GM23338 (cell line): ENCODE data around the gene NPEPL1. TPM values are rescaled to one million over a fixed set of nuclear protein-coding genes. Genes with fewer than 3 reads are reported as not detected.

ENCODE experiments used
- ATAC-seq: fragments of 200-7000 bp; cut with Tn5 transposase; 3 replicates; pipeline ENCODE4 v1.9.1; 2020
- DNase-seq: peaks from one replicate; pipeline ENCODE4 v3.0.0-alpha.2; 2015; ENCODE audit warnings: low spot score
- H2AFZ ChIP-seq: fragments of 200-600 bp; sonication (generic); 2 replicates; pipeline ENCODE4 v1.8.0; 2016; ENCODE audit warnings: antibody characterized with exemption, mild to moderate bottlenecking, moderate library complexity
- H3F3A ChIP-seq: fragments of 200-600 bp; sonication (generic); replicated peaks from 2 replicates; pipeline ENCODE4 v1.8.0; 2017; ENCODE audit warnings: antibody characterized with exemption, mixed run types, low read depth
- H3K27ac ChIP-seq: fragments of 200-600 bp; sonication (generic); 2 replicates; pipeline ENCODE4 v1.6.1; 2016; ENCODE audit warnings: low read depth
- H3K27me3 ChIP-seq: fragments of 200-600 bp; sonication (generic); 2 replicates; pipeline ENCODE4 v1.8.0; 2016; ENCODE audit warnings: mild to moderate bottlenecking, mixed run types, moderate library complexity; ENCODE audit not compliant: insufficient read depth
- H3K36me3 ChIP-seq: fragments of 200-600 bp; sonication (generic); 2 replicates; pipeline ENCODE4 v1.8.0; 2016; ENCODE audit warnings: mild to moderate bottlenecking; ENCODE audit not compliant: insufficient read depth
- H3K4me1 ChIP-seq: fragments of 200-600 bp; sonication (generic); 2 replicates; pipeline ENCODE4 v1.8.0; 2016; ENCODE audit warnings: mild to moderate bottlenecking, moderate library complexity; ENCODE audit not compliant: insufficient read depth
- H3K4me2 ChIP-seq: fragments of 200-600 bp; sonication (generic); 2 replicates; pipeline ENCODE4 v1.7.1; 2017; ENCODE audit warnings: mixed run types
- H3K4me3 ChIP-seq: fragments of 200-600 bp; sonication (generic); 2 replicates; pipeline ENCODE4 v1.6.1; 2016; ENCODE audit warnings: mixed run types
- H3K79me2 ChIP-seq: fragments of 200-600 bp; sonication (generic); replicated peaks from 2 replicates; pipeline ENCODE4 v1.8.0; 2017; ENCODE audit warnings: mild to moderate bottlenecking; ENCODE audit not compliant: insufficient read depth
- H3K9me2 ChIP-seq: fragments of 200-600 bp; sonication (generic); 2 replicates; pipeline ENCODE4 v1.8.0; 2017; ENCODE audit not compliant: insufficient read depth
- H4K20me1 ChIP-seq: fragments of 200-600 bp; sonication (generic); replicated peaks from 2 replicates; pipeline ENCODE4 v1.8.0; 2017; ENCODE audit warnings: mild to moderate bottlenecking; ENCODE audit not compliant: insufficient read depth
- H3K27ac Mint-ChIP-seq: 2 replicates; pipeline ENCODE4 v1.8.0; 2020; ENCODE audit warnings: inconsistent platforms, mild to moderate bottlenecking, moderate library complexity, mixed read lengths
- H3K27me3 Mint-ChIP-seq: 3 replicates; pipeline ENCODE4 v1.8.0; 2022; ENCODE audit warnings: low read depth, mild to moderate bottlenecking, moderate library complexity, mixed read lengths, inconsistent platforms; ENCODE audit not compliant: insufficient read depth, poor library complexity
- H3K36me3 Mint-ChIP-seq: 3 replicates; pipeline ENCODE4 v1.8.0; 2021; ENCODE audit warnings: low read depth, mild to moderate bottlenecking, inconsistent platforms, moderate library complexity, mixed read lengths
- H3K4me1 Mint-ChIP-seq: 3 replicates; pipeline ENCODE4 v1.8.0; 2020; ENCODE audit warnings: mild to moderate bottlenecking, inconsistent platforms, mixed read lengths
- H3K4me3 Mint-ChIP-seq: 3 replicates; pipeline ENCODE4 v1.8.0; 2021; ENCODE audit warnings: moderate library complexity, mild to moderate bottlenecking, inconsistent platforms, mixed read lengths
- H3K9me3 Mint-ChIP-seq: 3 replicates; pipeline ENCODE4 v1.8.0; 2020; ENCODE audit warnings: moderate library complexity, mild to moderate bottlenecking, inconsistent platforms, mixed read lengths
- ETS1 ChIP-seq: IDR thresholded peaks from 2 replicates; pipeline ENCODE4 v1.6.1; 2016; ENCODE audit warnings: antibody characterized with exemption
- JUNB ChIP-seq: IDR thresholded peaks from one replicate; pipeline ENCODE4 v1.6.1; 2016; ENCODE audit warnings: antibody characterized with exemption; ENCODE audit not compliant: unreplicated experiment
- NANOG ChIP-seq: IDR thresholded peaks from 2 replicates; pipeline ENCODE4 v1.6.1; 2016; ENCODE audit warnings: antibody characterized with exemption, borderline replicate concordance
- POLR2AphosphoS5 ChIP-seq: IDR thresholded peaks from 2 replicates; pipeline ENCODE4 v1.6.1; 2016; ENCODE audit warnings: antibody characterized with exemption, low read depth
- STAT1 ChIP-seq: IDR thresholded peaks from one replicate; pipeline ENCODE4 v1.6.1; 2016; ENCODE audit warnings: antibody characterized with exemption; ENCODE audit not compliant: unreplicated experiment
- ZNF114 ChIP-seq: fragments of 250-450 bp; sonication (Bioruptor Pico); IDR thresholded peaks from 2 replicates; pipeline ENCODE4 v1.5.0; 2020; ENCODE audit warnings: mild to moderate bottlenecking, moderate library complexity
- ZNF331 ChIP-seq: fragments of 250-450 bp; sonication (Bioruptor Pico); IDR thresholded peaks from 2 replicates; pipeline ENCODE4 v1.5.0; 2020; ENCODE audit warnings: low read depth, mild to moderate bottlenecking, moderate library complexity
- ZNF462 ChIP-seq: fragments of 250-450 bp; sonication (Bioruptor Pico); IDR thresholded peaks from 2 replicates; pipeline ENCODE4 v1.5.0; 2020; ENCODE audit warnings: mild to moderate bottlenecking, moderate library complexity
- polyA plus RNA-seq: library from polyadenylated mRNA; unstranded; fragments of >200 nt; fragmentation: Nextera tagmentation; extraction: Ambion mirVana; gene quantifications from 2 replicates; pipeline ENCODE4 v1.2.1, GENCODE V29; 2016
- total RNA-seq: library from RNA; depleted of rRNA; stranded (reverse); fragments of >200 nt; shearing (Covaris generic); gene quantifications from 2 replicates; pipeline ENCODE4 v1.2.3, GENCODE V29; 2014
- TF ChIP-seq, protein P1 (sequence below), 2 experiments: fragments of 200-600 bp in 1 of 2; sonication (generic) in 1 of 2; conservative IDR thresholded peaks; 2 replicates each; pipeline versions ENCODE4 v1.5.1 to v1.6.1; 2016 to 2017; ENCODE audit warnings: antibody characterized with exemption in 2 of 2, low read depth in 2 of 2, mild to moderate bottlenecking in 2 of 2, moderate library complexity in 1 of 2
- TF ChIP-seq, protein P2 (sequence below): IDR thresholded peaks from one replicate; pipeline ENCODE4 v1.6.1; 2018; ENCODE audit warnings: antibody characterized with exemption; ENCODE audit not compliant: unreplicated experiment

The NPEPL1 gene
- total and polyA plus RNA-seq, 2 experiments from 2014 or later: 23.5 to 30.0 TPM

GRCh38 chr20:58745391-58745790, 52.8 kb downstream of the NPEPL1 start:
- no peaks in the 10 kb centered on the region for H3K36me3 ChIP-seq
- peaks cover 18% of the 10 kb centered on the region for H3K27me3 Mint-ChIP-seq
- no peak overlapping the region for H3K27ac Mint-ChIP-seq
- peaks cover 1% of the 10 kb centered on the region; the same call in 1 of the 3 replicates for H3K9me3 Mint-ChIP-seq
- H3K4me3 ChIP-seq: no peak overlapping the region
- H3K9me2 ChIP-seq: 0 out of 2 replicates have a peak, but pooled peaks cover 17% of the 10 kb centered on the region
- no peak for TF ChIP-seq ZNF114 (CRISPR knock-in tag)
- TF ChIP-seq POLR2AphosphoS5: no peak
- no peak for TF ChIP-seq JUNB
- TF ChIP-seq NANOG: no peak
- no peak for TF ChIP-seq ETS1
- TF ChIP-seq STAT1: no peak
- no peak for TF ChIP-seq ZNF331
- H3K4me1 ChIP-seq: no peaks in the 10 kb centered on the region
- no peak for ATAC-seq
- H3K4me1 Mint-ChIP-seq: peaks cover 7% of the 10 kb centered on the region; the same call in 2 of the 3 replicates
- H3K4me2 ChIP-seq: no peak overlapping the region
- H3F3A ChIP-seq: no peaks in the 10 kb centered on the region
- H3K4me3 Mint-ChIP-seq: no peak overlapping the region
- no peaks in the 10 kb centered on the region for H3K79me2 ChIP-seq
- H4K20me1 ChIP-seq: no peaks in the 10 kb centered on the region
- H2AFZ ChIP-seq: no peak overlapping the region
- H3K27me3 ChIP-seq: peaks cover 5% of the 10 kb centered on the region; the same call in 1 of the 2 replicates
- no peak overlapping the region for H3K27ac ChIP-seq
- peaks cover 4% of the 10 kb centered on the region; the same call in 2 of the 3 replicates for H3K36me3 Mint-ChIP-seq
- DNase-seq: no peak

DNA sequence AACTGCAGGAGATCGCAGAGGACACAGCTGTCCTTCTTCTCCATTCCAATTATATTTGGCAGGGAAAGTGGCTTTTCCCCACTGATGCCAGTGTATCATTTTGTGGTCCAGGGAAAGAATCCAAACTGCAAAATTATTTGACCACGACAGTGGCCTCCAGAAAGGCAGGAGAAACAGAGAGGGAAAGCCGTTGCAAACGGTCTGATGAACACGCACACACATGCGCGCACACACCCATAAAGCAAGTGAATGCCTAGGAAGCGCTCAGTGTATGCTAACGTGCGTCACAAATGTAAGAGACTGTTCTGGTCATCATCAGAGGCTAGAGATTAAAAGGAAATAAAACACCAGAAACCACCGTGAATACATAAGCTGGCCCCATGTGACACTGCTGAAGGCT, 54.0 kb downstream of the NPEPL1 start:
- no peak overlapping the region for H3K4me3 ChIP-seq
- H3K36me3 Mint-ChIP-seq: peaks cover 8% of the 10 kb centered on the region
- H4K20me1 ChIP-seq: no peaks in the 10 kb centered on the region
- H3K27me3 Mint-ChIP-seq: peaks cover 16% of the 10 kb centered on the region
- H3K4me1 Mint-ChIP-seq: peaks cover 10% of the 10 kb centered on the region; the same call in 2 of the 3 replicates
- H3K27ac ChIP-seq: no peak overlapping the region
- 0 out of 2 replicates have a peak, but pooled peaks cover 26% of the 10 kb centered on the region for H3K9me2 ChIP-seq
- DNase-seq: no peak
- H3K27me3 ChIP-seq: peaks cover 8% of the 10 kb centered on the region; the same call in 1 of the 2 replicates
- no peak for ATAC-seq
- no peak overlapping the region for H3K27ac Mint-ChIP-seq
- H3K36me3 ChIP-seq: no peaks in the 10 kb centered on the region
- H3K4me1 ChIP-seq: no peaks in the 10 kb centered on the region
- H2AFZ ChIP-seq: 0 out of 2 replicates have a peak overlapping the region, but pooled peaks have one; percentile 59
- H3K4me2 ChIP-seq: no peak overlapping the region
- no peaks in the 10 kb centered on the region for H3F3A ChIP-seq
- H3K9me3 Mint-ChIP-seq: no peaks in the 10 kb centered on the region; the same call in 2 of the 3 replicates
- H3K79me2 ChIP-seq: no peaks in the 10 kb centered on the region
- no peak overlapping the region for H3K4me3 Mint-ChIP-seq
- TF ChIP-seq, protein P1, sequence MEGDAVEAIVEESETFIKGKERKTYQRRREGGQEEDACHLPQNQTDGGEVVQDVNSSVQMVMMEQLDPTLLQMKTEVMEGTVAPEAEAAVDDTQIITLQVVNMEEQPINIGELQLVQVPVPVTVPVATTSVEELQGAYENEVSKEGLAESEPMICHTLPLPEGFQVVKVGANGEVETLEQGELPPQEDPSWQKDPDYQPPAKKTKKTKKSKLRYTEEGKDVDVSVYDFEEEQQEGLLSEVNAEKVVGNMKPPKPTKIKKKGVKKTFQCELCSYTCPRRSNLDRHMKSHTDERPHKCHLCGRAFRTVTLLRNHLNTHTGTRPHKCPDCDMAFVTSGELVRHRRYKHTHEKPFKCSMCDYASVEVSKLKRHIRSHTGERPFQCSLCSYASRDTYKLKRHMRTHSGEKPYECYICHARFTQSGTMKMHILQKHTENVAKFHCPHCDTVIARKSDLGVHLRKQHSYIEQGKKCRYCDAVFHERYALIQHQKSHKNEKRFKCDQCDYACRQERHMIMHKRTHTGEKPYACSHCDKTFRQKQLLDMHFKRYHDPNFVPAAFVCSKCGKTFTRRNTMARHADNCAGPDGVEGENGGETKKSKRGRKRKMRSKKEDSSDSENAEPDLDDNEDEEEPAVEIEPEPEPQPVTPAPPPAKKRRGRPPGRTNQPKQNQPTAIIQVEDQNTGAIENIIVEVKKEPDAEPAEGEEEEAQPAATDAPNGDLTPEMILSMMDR (conservative IDR thresholded peaks at IDR 0.05; ENCODE audit: low read depth in 2 of 2): no peak
- TF ChIP-seq, protein P2, sequence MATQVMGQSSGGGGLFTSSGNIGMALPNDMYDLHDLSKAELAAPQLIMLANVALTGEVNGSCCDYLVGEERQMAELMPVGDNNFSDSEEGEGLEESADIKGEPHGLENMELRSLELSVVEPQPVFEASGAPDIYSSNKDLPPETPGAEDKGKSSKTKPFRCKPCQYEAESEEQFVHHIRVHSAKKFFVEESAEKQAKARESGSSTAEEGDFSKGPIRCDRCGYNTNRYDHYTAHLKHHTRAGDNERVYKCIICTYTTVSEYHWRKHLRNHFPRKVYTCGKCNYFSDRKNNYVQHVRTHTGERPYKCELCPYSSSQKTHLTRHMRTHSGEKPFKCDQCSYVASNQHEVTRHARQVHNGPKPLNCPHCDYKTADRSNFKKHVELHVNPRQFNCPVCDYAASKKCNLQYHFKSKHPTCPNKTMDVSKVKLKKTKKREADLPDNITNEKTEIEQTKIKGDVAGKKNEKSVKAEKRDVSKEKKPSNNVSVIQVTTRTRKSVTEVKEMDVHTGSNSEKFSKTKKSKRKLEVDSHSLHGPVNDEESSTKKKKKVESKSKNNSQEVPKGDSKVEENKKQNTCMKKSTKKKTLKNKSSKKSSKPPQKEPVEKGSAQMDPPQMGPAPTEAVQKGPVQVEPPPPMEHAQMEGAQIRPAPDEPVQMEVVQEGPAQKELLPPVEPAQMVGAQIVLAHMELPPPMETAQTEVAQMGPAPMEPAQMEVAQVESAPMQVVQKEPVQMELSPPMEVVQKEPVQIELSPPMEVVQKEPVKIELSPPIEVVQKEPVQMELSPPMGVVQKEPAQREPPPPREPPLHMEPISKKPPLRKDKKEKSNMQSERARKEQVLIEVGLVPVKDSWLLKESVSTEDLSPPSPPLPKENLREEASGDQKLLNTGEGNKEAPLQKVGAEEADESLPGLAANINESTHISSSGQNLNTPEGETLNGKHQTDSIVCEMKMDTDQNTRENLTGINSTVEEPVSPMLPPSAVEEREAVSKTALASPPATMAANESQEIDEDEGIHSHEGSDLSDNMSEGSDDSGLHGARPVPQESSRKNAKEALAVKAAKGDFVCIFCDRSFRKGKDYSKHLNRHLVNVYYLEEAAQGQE: no peak
- no peak for TF ChIP-seq POLR2AphosphoS5
- TF ChIP-seq ZNF462: no peak
